ENCODE data around the gene PBX1.

The PBX1 gene

DNA sequence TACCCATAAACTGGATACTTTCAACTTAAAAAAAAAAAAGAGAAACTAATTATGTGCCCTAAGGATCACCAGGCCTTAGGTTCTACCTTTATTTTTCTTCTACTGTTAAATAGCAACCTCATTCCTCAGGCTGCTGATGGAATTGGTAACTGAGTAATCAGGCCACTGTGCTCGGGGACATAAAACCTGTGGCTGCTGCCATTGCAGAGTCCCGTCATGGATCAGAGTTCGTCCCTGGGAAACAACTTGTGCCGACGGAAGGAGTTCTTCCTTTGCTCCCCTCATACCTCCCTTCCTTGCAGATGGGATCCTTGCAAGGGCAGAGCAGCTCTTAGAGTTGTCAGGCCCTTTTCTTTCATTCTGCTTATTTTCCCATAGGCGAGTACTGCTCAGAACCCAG is 123.6 kb downstream of the PBX1 start:
- H3K4me3 ChIP-seq (ENCODE audit: low read length), result no peak overlapping the region
- H3K9me3 ChIP-seq (ENCODE audit: control insufficient read depth, low read depth, low read length), result no peaks in the 10 kb centered on the region
- no peak overlapping the region for H3K9ac ChIP-seq (ENCODE audit: low read length)
- peaks cover 6% of the 10 kb centered on the region for H3K4me1 ChIP-seq (ENCODE audit: control insufficient read depth, low read depth, low read length)
- H3K27me3 ChIP-seq (ENCODE audit: control insufficient read depth, insufficient read depth, low read length), result no peaks in the 10 kb centered on the region
- no peak overlapping the region for H3K27ac ChIP-seq (ENCODE audit: low read length)
- H3K36me3 ChIP-seq (ENCODE audit: control insufficient read depth, low read depth, low read length), result peaks cover 14% of the 10 kb centered on the region

DNA sequence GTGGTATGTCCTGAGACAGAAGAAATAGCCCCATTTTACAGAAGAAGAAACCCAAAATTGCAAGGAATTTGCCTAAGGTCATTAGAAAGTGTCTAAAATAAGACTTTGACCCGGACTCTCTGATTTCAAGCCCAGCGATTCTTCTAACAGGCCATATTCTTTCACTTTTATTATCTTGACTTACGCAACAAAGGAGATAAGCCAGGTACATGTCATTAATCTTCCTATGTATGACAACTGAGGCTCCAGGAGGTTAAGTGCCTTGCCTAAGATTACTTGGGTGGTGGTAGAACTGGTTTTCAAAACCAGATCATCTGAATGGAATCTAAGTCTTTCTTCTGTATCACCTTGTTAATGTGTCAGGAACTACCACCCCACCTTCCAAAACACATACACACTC is 124.3 kb downstream of the PBX1 start:
- Histone ChIP-seq H3K4me3 (ENCODE audit: low read length) (no peak overlapping the region), H3K9ac (ENCODE audit: low read length) (no peak overlapping the region), H3K27me3 (ENCODE audit: control insufficient read depth, insufficient read depth, low read length) (no peaks in the 10 kb centered on the region), H3K36me3 (ENCODE audit: control insufficient read depth, low read depth, low read length) (peaks cover 10% of the 10 kb centered on the region), H3K9me3 (ENCODE audit: control insufficient read depth, low read depth, low read length) (no peaks in the 10 kb centered on the region), H3K27ac (ENCODE audit: low read length) (no peak overlapping the region), H3K4me1 (ENCODE audit: control insufficient read depth, low read depth, low read length) (peaks cover 6% of the 10 kb centered on the region)

DNA sequence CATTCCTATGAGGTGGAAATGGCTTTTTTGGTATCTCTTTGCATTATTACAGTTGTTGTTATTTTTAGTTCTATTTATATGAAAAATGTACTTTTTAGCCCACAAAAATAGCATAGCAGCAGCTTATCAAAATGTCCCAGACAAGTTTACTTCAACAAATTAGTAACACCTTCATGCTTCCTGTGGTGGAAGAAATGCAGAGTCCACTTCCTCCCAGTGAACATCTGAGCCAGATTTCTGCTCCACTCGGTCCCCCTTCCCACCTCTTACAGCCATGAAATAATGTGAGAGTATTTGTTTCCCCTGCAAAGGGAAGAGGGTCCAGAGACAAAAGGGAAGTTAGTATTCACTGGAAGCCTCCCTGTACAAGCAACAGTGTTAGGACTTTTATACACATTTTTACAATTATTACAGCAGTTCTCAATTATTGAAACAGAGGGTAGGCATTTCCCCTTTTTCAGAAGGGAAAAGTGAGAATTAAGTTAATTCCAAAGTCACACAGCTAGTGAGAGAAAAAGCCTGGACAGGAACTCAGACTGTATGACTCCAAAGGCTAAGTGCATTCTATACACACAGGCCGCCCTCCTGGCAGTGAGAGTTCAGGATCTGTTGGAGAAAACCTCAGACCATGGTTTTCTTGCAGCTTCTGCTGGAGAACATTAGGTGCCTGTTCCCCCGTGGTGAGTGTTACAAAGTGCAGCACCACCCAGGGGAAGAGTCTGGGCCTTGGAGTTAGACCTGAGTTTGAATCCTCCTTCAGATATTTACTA is 126.5 kb downstream of the PBX1 start:
- Histone ChIP-seq H3K9ac (ENCODE audit: low read length) (no peak overlapping the region), H3K27me3 (ENCODE audit: control insufficient read depth, insufficient read depth, low read length) (no peaks in the 10 kb centered on the region), H3K9me3 (ENCODE audit: control insufficient read depth, low read depth, low read length) (no peaks in the 10 kb centered on the region), H3K36me3 (ENCODE audit: control insufficient read depth, low read depth, low read length) (peaks cover 6% of the 10 kb centered on the region), H3K27ac (ENCODE audit: low read length) (no peak overlapping the region), H3K4me3 (ENCODE audit: low read length) (no peak overlapping the region), H3K4me1 (ENCODE audit: control insufficient read depth, low read depth, low read length) (peaks cover 10% of the 10 kb centered on the region)

DNA sequence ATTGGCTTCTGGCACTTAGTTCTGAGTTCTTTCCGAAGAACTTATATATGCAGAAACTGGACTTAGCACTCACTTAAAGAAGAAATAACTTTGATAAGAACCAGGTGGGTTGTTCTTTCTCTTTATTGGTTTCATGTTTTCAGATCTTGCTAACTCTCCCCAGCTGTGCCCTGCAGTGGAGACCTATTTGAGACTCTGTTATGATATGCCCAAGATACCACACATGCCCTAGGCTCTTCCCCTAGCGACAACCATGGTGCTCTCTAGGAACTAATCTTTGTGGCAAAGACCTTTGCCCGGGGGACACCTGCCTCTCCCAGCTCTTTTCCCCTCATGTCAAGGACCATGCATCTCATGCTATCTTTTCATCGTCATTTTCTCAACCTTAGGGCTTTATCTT is 128.8 kb downstream of the PBX1 start:
- H3K27me3 ChIP-seq (ENCODE audit: control insufficient read depth, insufficient read depth, low read length), result no peaks in the 10 kb centered on the region
- H3K36me3 ChIP-seq (ENCODE audit: control insufficient read depth, low read depth, low read length), result peaks cover 3% of the 10 kb centered on the region
- H3K27ac ChIP-seq (ENCODE audit: low read length), result no peak overlapping the region
- no peak overlapping the region for H3K4me3 ChIP-seq (ENCODE audit: low read length)
- H3K4me1 ChIP-seq (ENCODE audit: control insufficient read depth, low read depth, low read length), result peaks cover 10% of the 10 kb centered on the region
- no peaks in the 10 kb centered on the region for H3K9me3 ChIP-seq (ENCODE audit: control insufficient read depth, low read depth, low read length)
- no peak overlapping the region for H3K9ac ChIP-seq (ENCODE audit: low read length)

DNA sequence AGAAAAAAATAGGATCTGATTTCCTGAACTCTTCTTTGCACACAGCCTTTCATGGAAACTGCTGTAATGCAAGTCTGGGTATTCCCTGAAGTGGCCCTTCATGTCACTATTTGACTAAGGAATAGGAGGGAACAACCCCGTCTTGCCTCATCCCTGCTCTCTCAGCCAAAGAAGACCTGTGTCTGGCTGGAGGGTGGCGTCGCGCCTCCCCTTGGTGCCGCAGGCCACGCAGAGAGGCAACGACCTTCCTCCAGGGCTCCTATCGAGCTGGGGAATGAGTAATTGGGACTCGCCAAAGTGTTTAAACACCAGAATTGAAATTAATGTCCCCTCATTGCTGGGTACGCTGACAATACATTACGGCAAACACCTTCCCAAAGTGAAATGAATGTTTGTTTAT is 129.8 kb downstream of the PBX1 start:
- Histone ChIP-seq H3K9me3 (ENCODE audit: control insufficient read depth, low read depth, low read length) (no peaks in the 10 kb centered on the region), H3K9ac (ENCODE audit: low read length) (no peak overlapping the region), H3K36me3 (ENCODE audit: control insufficient read depth, low read depth, low read length) (peaks cover 3% of the 10 kb centered on the region), H3K4me3 (ENCODE audit: low read length) (no peak overlapping the region), H3K27ac (ENCODE audit: low read length) (no peak overlapping the region), H3K4me1 (ENCODE audit: control insufficient read depth, low read depth, low read length) (peaks cover 5% of the 10 kb centered on the region), H3K27me3 (ENCODE audit: control insufficient read depth, insufficient read depth, low read length) (no peaks in the 10 kb centered on the region)

DNA sequence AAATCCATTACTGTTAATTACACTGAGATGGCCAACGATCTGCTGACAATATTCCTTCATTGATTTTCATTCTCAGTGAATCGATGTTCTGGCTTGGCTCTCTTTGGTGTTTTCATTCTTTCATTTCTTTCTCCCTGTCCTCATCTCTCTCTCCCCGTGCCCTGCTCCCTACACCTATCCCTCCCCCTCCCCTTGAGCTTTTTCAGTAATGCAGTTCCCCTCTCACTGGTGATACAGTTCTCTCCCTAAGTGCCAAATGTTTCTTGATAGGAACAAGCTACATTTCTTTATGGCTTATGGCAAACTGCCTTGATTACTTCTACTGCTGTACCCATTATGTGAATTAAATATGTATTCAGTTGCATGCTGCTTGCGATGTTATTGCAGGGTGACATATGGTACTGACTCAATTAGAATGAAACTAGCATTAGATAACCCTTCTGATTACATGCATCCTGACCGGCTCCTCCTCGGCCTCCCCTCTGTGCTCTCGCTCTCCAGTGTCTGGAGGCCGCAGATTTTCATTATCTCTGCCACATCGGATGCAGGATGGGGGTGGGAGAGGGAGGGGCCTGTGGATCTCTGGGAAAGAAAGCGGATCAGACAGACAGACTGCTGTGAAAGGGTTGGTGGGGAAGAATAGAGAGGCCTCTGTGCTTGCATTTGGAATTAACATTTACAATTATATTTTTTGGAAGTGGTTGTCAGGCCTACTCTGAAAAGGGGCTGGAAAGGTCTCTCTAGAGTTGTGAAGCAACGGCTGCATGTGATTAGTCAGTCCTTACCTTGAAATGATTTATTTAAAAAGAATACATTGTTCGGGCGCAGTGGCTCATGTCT is 130.9 kb downstream of the PBX1 start:
- Histone ChIP-seq H3K36me3 (ENCODE audit: control insufficient read depth, low read depth, low read length) (no peaks in the 10 kb centered on the region), H3K9me3 (ENCODE audit: control insufficient read depth, low read depth, low read length) (no peaks in the 10 kb centered on the region), H3K9ac (ENCODE audit: low read length) (no peak overlapping the region), H3K4me3 (ENCODE audit: low read length) (peak overlapping the region; percentile 2), H3K27me3 (ENCODE audit: control insufficient read depth, insufficient read depth, low read length) (no peaks in the 10 kb centered on the region), H3K4me1 (ENCODE audit: control insufficient read depth, low read depth, low read length) (peaks cover 5% of the 10 kb centered on the region), H3K27ac (ENCODE audit: low read length) (no peak overlapping the region)

DNA sequence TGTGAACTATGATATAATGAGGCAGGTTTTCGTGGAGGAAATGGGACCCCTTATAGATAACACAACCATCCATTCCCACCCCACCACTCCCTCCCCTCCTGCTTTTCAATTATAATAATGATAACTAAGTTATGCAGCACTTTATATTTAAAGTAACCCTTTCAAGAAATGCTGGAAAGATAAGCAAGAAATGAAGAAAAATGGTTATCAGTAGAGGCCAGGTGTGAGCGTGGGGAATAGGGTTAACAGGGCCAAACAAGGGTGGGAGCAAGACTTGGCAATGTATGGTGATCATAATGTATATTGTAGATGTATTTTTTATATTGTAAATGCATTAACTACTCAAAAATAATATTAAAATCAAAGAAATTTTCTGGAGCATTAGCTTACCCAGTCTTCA is 133.4 kb downstream of the PBX1 start:
- no peaks in the 10 kb centered on the region for H3K36me3 ChIP-seq (ENCODE audit: control insufficient read depth, low read depth, low read length)
- H3K27ac ChIP-seq (ENCODE audit: low read length), result no peak overlapping the region
- H3K9ac ChIP-seq (ENCODE audit: low read length), result no peak overlapping the region
- no peaks in the 10 kb centered on the region for H3K9me3 ChIP-seq (ENCODE audit: control insufficient read depth, low read depth, low read length)
- H3K4me3 ChIP-seq (ENCODE audit: low read length), result no peak overlapping the region
- H3K27me3 ChIP-seq (ENCODE audit: control insufficient read depth, insufficient read depth, low read length), result no peaks in the 10 kb centered on the region
- H3K4me1 ChIP-seq (ENCODE audit: control insufficient read depth, low read depth, low read length), result peaks cover 5% of the 10 kb centered on the region

DNA sequence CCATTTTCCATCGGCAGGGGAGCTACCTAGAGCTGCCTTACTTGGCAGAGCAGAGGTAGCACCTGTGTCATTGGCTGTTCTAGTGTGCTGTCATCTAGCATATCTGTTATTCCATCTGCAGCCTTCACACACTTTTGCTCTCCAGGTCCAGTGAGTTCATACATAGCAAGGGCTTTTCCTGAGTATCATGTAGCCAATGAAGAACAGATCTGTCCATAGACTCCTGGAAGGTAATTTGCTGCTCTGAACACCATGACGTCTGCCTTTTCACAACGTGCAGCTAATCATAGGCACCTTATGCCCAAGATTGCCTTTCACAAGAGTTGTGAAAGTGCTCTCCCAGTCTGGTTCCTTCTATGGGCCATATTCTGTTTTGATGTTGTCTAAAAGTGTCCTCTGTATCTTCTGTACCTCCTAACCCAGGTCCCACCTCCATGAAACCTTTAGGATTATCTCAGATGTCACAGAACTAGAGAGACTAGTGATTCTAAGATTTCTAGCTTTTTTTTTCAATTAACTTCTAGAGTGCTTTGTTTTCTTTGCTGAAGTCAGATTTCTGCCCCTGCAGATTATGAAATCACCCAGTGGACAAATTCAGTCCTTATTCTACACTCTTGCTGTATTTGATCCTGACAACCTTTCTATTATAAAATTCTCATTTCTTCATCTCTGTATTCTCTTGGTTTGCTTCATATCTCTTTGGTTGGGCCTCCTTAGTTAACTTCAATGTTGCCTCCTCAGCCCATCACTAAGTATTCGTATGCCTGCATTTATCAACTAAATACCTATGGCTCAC is 134.8 kb downstream of the PBX1 start:
- H3K4me1 ChIP-seq (ENCODE audit: control insufficient read depth, low read depth, low read length), result peaks cover 5% of the 10 kb centered on the region
- H3K9ac ChIP-seq (ENCODE audit: low read length), result no peak overlapping the region
- H3K27me3 ChIP-seq (ENCODE audit: control insufficient read depth, insufficient read depth, low read length), result no peaks in the 10 kb centered on the region
- no peaks in the 10 kb centered on the region for H3K36me3 ChIP-seq (ENCODE audit: control insufficient read depth, low read depth, low read length)
- H3K4me3 ChIP-seq (ENCODE audit: low read length), result no peak overlapping the region
- H3K27ac ChIP-seq (ENCODE audit: low read length), result no peak overlapping the region
- H3K9me3 ChIP-seq (ENCODE audit: control insufficient read depth, low read depth, low read length), result no peaks in the 10 kb centered on the region

DNA sequence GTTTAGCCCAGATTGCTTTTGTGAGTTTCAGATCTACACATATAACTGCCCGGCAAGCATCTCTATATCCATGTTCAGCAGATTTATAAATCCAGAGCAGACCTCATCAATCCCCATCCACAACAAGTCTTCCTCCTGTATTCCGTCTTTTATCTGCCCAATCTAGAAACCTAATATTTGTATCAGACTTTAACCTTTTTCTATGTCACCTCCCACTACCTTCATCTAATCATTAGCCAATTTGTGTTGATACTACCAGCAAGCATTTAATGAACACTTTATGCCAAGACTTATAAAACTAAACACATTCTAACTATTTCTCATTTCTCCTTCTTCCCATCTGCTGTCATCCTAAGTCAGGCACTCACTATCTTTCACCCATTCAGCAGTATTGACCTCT is 135.5 kb downstream of the PBX1 start:
- Histone ChIP-seq H3K27me3 (ENCODE audit: control insufficient read depth, insufficient read depth, low read length) (no peaks in the 10 kb centered on the region), H3K9ac (ENCODE audit: low read length) (no peak overlapping the region), H3K27ac (ENCODE audit: low read length) (no peak overlapping the region), H3K36me3 (ENCODE audit: control insufficient read depth, low read depth, low read length) (no peaks in the 10 kb centered on the region), H3K9me3 (ENCODE audit: control insufficient read depth, low read depth, low read length) (no peaks in the 10 kb centered on the region), H3K4me1 (ENCODE audit: control insufficient read depth, low read depth, low read length) (peaks cover 5% of the 10 kb centered on the region), H3K4me3 (ENCODE audit: low read length) (no peak overlapping the region)

DNA sequence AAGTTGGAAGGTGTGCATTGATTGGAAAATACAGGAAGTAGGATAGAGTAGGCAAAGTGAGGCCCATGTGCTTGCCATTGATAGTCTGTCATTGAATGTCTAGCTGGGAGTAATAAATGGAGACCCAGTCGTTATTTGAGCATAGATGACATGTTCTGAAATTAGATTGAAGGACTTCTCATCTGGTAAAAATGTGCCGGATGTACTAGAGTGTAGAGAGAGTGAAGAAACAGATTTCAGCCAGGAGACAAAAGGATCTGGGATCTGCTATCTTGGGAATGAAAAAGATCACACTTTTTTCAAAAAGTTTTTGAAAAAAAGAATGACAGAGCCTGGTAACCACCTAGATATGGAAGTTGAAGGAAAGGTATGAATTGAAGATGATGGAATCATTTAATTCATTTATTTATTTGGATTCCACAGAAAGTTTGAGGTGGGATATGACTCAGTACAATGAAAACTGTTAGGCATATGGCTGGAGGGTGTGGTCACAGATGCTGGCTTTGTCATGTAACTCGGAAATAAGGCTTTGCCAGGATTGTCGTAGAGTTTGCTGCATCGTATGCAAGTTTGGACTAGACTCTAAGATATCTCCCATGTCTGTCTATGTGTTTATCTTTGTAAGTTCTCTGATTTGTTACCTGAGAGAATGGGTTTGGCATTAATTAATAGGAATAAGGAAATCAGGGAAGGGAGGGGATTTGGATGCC is 137.1 kb downstream of the PBX1 start:
- Histone ChIP-seq H3K27me3 (ENCODE audit: control insufficient read depth, insufficient read depth, low read length) (no peaks in the 10 kb centered on the region), H3K9me3 (ENCODE audit: control insufficient read depth, low read depth, low read length) (no peaks in the 10 kb centered on the region), H3K4me3 (ENCODE audit: low read length) (no peak overlapping the region), H3K4me1 (ENCODE audit: control insufficient read depth, low read depth, low read length) (no peaks in the 10 kb centered on the region), H3K36me3 (ENCODE audit: control insufficient read depth, low read depth, low read length) (no peaks in the 10 kb centered on the region), H3K27ac (ENCODE audit: low read length) (no peak overlapping the region), H3K9ac (ENCODE audit: low read length) (no peak overlapping the region)

All from iPS-18a (cell line).